ENCODE measurements around the gene SDHAF2. TPM values are rescaled to one million over a fixed set of nuclear protein-coding genes. Genes with fewer than 3 reads are reported as not detected.
A peak's percentile ranks its signal among the peaks of the same experiment; 100 is the strongest.

SDHAF2 gene
- total and polyA plus RNA-seq, 9 of the 15 experiments (the other 6 are each of a cell fraction or from before 2014, with no cell fraction given) = 21.2 to 144 (median 40.4) TPM

DNA sequence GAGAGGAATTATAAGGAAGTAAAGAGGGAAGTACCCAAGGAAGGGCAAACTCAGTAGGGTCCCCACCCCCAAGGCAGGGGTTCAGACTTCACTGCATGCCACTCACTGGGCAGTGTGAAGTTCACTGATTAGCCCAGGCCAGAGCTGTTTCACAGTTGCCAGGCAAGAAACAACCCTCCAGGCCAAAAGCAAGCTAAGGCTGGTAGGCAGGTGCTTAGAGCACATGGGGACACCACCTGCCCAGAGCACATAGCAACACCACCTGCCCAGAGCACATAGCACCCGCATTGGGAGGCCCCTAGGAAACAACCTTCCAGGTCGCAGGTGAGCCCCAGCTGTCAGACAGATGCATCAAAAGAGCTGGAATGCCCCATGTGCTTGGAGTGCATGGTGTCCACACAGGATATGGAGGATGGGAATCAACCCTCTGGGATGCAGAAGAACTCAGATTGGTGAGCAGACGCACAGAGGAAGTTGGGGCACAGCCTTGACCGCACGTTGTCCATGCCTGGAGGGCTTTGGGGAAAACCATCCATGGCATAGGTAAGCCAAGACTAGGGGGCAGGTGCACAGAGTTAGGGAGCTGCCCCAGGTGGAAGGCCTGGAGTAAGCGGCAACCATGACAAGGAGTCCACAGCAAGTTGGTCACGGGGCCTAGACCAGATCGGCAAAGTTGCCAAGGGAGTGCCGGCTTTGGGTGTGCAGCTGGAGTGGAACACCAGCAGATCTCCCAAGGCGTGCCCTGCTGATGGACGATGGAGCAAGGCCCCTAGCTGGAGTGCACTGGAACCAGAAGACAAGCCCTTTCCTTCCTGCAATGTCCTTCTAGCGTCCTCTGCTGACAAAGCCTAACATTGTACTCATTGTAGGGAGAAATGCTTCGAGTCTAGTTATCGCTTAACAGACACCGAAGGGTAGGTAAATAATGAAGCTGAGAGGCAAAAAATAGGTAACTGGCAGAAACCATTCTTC, 45.4 kb upstream of the SDHAF2 start (continued):
- TF ChIP-seq, protein P1, sequence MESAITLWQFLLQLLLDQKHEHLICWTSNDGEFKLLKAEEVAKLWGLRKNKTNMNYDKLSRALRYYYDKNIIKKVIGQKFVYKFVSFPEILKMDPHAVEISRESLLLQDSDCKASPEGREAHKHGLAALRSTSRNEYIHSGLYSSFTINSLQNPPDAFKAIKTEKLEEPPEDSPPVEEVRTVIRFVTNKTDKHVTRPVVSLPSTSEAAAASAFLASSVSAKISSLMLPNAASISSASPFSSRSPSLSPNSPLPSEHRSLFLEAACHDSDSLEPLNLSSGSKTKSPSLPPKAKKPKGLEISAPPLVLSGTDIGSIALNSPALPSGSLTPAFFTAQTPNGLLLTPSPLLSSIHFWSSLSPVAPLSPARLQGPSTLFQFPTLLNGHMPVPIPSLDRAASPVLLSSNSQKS (CRISPR knock-in tag; IDR thresholded peaks at IDR 0.05) = no peak
- TF ChIP-seq, protein P2, sequence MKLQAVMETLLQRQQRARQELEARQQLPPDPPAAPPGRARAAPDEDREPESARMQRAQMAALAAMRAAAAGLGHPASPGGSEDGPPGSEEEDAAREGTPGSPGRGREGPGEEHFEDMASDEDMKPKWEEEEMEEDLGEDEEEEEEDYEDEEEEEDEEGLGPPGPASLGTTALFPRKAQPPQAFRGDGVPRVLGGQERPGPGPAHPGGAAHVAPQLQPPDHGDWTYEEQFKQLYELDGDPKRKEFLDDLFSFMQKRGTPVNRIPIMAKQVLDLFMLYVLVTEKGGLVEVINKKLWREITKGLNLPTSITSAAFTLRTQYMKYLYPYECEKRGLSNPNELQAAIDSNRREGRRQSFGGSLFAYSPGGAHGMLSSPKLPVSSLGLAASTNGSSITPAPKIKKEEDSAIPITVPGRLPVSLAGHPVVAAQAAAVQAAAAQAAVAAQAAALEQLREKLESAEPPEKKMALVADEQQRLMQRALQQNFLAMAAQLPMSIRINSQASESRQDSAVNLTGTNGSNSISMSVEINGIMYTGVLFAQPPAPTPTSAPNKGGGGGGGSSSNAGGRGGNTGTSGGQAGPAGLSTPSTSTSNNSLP (IDR thresholded peaks at IDR 0.05; ENCODE audit: borderline replicate concordance, low read depth, low read length) = no peak
- TF ChIP-seq, protein P3, sequence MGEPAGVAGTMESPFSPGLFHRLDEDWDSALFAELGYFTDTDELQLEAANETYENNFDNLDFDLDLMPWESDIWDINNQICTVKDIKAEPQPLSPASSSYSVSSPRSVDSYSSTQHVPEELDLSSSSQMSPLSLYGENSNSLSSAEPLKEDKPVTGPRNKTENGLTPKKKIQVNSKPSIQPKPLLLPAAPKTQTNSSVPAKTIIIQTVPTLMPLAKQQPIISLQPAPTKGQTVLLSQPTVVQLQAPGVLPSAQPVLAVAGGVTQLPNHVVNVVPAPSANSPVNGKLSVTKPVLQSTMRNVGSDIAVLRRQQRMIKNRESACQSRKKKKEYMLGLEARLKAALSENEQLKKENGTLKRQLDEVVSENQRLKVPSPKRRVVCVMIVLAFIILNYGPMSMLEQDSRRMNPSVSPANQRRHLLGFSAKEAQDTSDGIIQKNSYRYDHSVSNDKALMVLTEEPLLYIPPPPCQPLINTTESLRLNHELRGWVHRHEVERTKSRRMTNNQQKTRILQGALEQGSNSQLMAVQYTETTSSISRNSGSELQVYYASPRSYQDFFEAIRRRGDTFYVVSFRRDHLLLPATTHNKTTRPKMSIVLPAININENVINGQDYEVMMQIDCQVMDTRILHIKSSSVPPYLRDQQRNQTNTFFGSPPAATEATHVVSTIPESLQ (CRISPR knock-in tag; IDR thresholded peaks at IDR 0.05) = no peak
- TF ChIP-seq SETDB1 (IDR thresholded peaks at IDR 0.05; ENCODE audit: low read length) (no peak), YY1 (IDR thresholded peaks at IDR 0.05; ENCODE audit: borderline replicate concordance in 1 of 3, control insufficient read depth in 1 of 3, extremely low read depth in 1 of 3, insufficient read depth in 3 of 3, insufficient read length in 1 of 3, insufficient replicate concordance in 2 of 3, low read depth in 1 of 3, low read length in 2 of 3) (peak in 1 of 3 experiments; percentile 4), ZNF197 (CRISPR knock-in tag; IDR thresholded peaks at IDR 0.05; ENCODE audit: low read depth) (no peak), HMG20B (CRISPR knock-in tag; IDR thresholded peaks at IDR 0.05) (no peak), TEAD4 (IDR thresholded peaks at IDR 0.05; ENCODE audit: low read length) (no peak; the same call in 1 of the 2 replicates), TEAD4 (CRISPR knock-in tag; IDR thresholded peaks at IDR 0.05; ENCODE audit: borderline replicate concordance) (no peak), BRF1 (IDR thresholded peaks at IDR 0.05; ENCODE audit: borderline replicate concordance, extremely low read depth, insufficient read length) (no peak), ZBTB8A (IDR thresholded peaks at IDR 0.05; ENCODE audit: partially characterized antibody) (no peak), SLC30A9 (CRISPR knock-in tag; IDR thresholded peaks at IDR 0.05) (no peak), ZNF239 (CRISPR knock-in tag; IDR thresholded peaks at IDR 0.05) (no peak)
- TF ChIP-seq, protein P4, sequence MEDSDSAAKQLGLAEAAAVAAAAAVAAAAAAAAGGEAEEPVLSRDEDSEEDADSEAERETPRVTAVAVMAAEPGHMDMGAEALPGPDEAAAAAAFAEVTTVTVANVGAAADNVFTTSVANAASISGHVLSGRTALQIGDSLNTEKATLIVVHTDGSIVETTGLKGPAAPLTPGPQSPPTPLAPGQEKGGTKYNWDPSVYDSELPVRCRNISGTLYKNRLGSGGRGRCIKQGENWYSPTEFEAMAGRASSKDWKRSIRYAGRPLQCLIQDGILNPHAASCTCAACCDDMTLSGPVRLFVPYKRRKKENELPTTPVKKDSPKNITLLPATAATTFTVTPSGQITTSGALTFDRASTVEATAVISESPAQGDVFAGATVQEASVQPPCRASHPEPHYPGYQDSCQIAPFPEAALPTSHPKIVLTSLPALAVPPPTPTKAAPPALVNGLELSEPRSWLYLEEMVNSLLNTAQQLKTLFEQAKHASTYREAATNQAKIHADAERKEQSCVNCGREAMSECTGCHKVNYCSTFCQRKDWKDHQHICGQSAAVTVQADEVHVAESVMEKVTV (CRISPR knock-in tag; IDR thresholded peaks at IDR 0.05) = peak; percentile 80
